MM.1S (cell line): ENCODE measurements around the gene MAP4K3.

Experiments
- DNase-seq: peaks from one replicate; pipeline ENCODE4 v3.0.0-alpha.2; 2015
- H2AFZ ChIP-seq: fragments of 300-600 bp; sonication (generic); 2 replicates; pipeline ENCODE4 v1.6.0; 2016; ENCODE audit warnings: antibody characterized with exemption, low read length
- H3F3A ChIP-seq: fragments of 300-600 bp; sonication (generic); 2 replicates; pipeline ENCODE4 v1.6.1; 2016; ENCODE audit warnings: mild to moderate bottlenecking, antibody characterized with exemption, low read length, moderate library complexity, mixed read lengths; ENCODE audit not compliant: insufficient read depth
- H3K27ac ChIP-seq: fragments of 300-600 bp; sonication (generic); 2 replicates; pipeline ENCODE4 v1.5.1; 2016; ENCODE audit warnings: mild to moderate bottlenecking, low read length
- H3K27me3 ChIP-seq: fragments of 300-600 bp; sonication (generic); replicated peaks from 2 replicates; pipeline ENCODE4 v1.6.0; 2016; ENCODE audit warnings: low read length; ENCODE audit not compliant: insufficient read depth
- H3K36me3 ChIP-seq: fragments of 300-600 bp; sonication (generic); replicated peaks from 2 replicates; pipeline ENCODE4 v1.6.1; 2016; ENCODE audit warnings: mild to moderate bottlenecking, low read length, mixed read lengths; ENCODE audit not compliant: insufficient read depth
- H3K4me1 ChIP-seq: fragments of 300-600 bp; sonication (generic); 2 replicates; pipeline ENCODE4 v1.6.1; 2016; ENCODE audit warnings: low read length, mixed read lengths
- H3K4me2 ChIP-seq: fragments of 300-600 bp; sonication (generic); 2 replicates; pipeline ENCODE4 v1.6.0; 2016; ENCODE audit warnings: low read depth, low read length
- H3K4me3 ChIP-seq: fragments of 300-600 bp; sonication (generic); 2 replicates; pipeline ENCODE4 v1.5.1; 2016; ENCODE audit warnings: low read length, mixed read lengths
- H3K79me2 ChIP-seq: fragments of 300-600 bp; sonication (generic); 2 replicates; pipeline ENCODE4 v1.6.1; 2016; ENCODE audit warnings: mixed run types, low read length, mixed read lengths
- H3K9ac ChIP-seq: fragments of 300-600 bp; sonication (generic); 2 replicates; pipeline ENCODE4 v1.6.1; 2016; ENCODE audit warnings: low read length, mixed read lengths
- H3K9me2 ChIP-seq: fragments of 300-600 bp; sonication (generic); replicated peaks from 2 replicates; pipeline ENCODE4 v1.6.1; 2016; ENCODE audit warnings: mild to moderate bottlenecking, low read length, mixed read lengths; ENCODE audit not compliant: insufficient read depth
- H3K9me3 ChIP-seq: fragments of 300-600 bp; sonication (generic); replicated peaks from 2 replicates; pipeline ENCODE4 v1.6.1; 2016; ENCODE audit warnings: mild to moderate bottlenecking, low read length, mixed read lengths; ENCODE audit not compliant: insufficient read depth
- H4K20me1 ChIP-seq: fragments of 300-600 bp; sonication (generic); 2 replicates; pipeline ENCODE4 v1.6.1; 2016; ENCODE audit warnings: mild to moderate bottlenecking, low read length, moderate library complexity, mixed read lengths; ENCODE audit not compliant: insufficient read depth
- EZH2 ChIP-seq: fragments of 300-600 bp; sonication (generic); optimal IDR thresholded peaks from 2 replicates; pipeline ENCODE3; 2017; ENCODE audit warnings: low read depth, mild to moderate bottlenecking, antibody characterized with exemption, low read length, mixed read lengths
- EZH2phosphoT487 ChIP-seq: fragments of 300-600 bp; sonication (generic); IDR thresholded peaks from 2 replicates; pipeline ENCODE4 v1.6.1; 2018; ENCODE audit warnings: antibody characterized with exemption, low read length
- TF ChIP-seq, protein P1 (sequence below): fragments of 300-600 bp; sonication (generic); IDR thresholded peaks from 2 replicates; pipeline ENCODE4 v1.5.1; 2016; ENCODE audit warnings: antibody characterized with exemption, low read length, mixed read lengths

MAP4K3 gene

GRCh38 chr2:39455826-39456225 is 18.7 kb upstream of the MAP4K3 start:
- no peaks in the 10 kb centered on the region for H3F3A ChIP-seq
- no peaks in the 10 kb centered on the region for H3K79me2 ChIP-seq
- no peaks in the 10 kb centered on the region for H3K9me2 ChIP-seq
- H3K4me2 ChIP-seq = no peak overlapping the region
- no peak for DNase-seq
- 0 out of 2 replicates have a peak, but pooled peaks cover under 1% of the 10 kb centered on the region for H3K4me1 ChIP-seq
- H3K9ac ChIP-seq = no peak overlapping the region; the same call in 1 of the 2 replicates
- TF ChIP-seq, protein P1, sequence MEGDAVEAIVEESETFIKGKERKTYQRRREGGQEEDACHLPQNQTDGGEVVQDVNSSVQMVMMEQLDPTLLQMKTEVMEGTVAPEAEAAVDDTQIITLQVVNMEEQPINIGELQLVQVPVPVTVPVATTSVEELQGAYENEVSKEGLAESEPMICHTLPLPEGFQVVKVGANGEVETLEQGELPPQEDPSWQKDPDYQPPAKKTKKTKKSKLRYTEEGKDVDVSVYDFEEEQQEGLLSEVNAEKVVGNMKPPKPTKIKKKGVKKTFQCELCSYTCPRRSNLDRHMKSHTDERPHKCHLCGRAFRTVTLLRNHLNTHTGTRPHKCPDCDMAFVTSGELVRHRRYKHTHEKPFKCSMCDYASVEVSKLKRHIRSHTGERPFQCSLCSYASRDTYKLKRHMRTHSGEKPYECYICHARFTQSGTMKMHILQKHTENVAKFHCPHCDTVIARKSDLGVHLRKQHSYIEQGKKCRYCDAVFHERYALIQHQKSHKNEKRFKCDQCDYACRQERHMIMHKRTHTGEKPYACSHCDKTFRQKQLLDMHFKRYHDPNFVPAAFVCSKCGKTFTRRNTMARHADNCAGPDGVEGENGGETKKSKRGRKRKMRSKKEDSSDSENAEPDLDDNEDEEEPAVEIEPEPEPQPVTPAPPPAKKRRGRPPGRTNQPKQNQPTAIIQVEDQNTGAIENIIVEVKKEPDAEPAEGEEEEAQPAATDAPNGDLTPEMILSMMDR = no peak
- TF ChIP-seq EZH2phosphoT487 (no peak), EZH2 (no peak)
- H3K4me3 ChIP-seq = no peak overlapping the region
- H2AFZ ChIP-seq = no peak overlapping the region
- no peaks in the 10 kb centered on the region for H3K27me3 ChIP-seq
- no peaks in the 10 kb centered on the region for H3K9me3 ChIP-seq
- no peaks in the 10 kb centered on the region for H3K36me3 ChIP-seq
- H4K20me1 ChIP-seq = no peaks in the 10 kb centered on the region
- H3K27ac ChIP-seq = no peak overlapping the region

GRCh38 chr2:39452396-39452795 is 15.3 kb upstream of the MAP4K3 start:
- H3K4me1 ChIP-seq = 0 out of 2 replicates have a peak, but pooled peaks cover 4% of the 10 kb centered on the region
- TF ChIP-seq EZH2 (no peak), EZH2phosphoT487 (no peak)
- TF ChIP-seq, protein P1 = no peak
- H3K9me3 ChIP-seq = no peaks in the 10 kb centered on the region

DNA sequence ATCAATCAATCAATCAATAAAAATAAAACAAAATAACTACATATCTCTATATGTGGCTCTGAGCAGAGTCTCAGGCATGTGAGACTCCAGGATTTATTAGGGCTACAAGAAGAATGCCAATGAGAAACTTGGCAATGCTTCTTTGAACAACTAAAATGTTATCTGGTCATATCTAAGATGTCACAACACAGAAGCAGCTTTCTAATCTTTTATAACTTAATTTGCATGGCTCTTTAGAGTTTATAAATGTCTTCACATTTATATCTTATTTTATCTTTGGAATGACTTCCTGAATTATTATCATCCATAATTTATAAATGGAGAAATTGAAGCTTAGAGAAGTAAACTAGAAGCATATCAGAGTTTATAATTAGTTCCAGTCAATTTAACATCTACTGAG is 14.9 kb upstream of the MAP4K3 start:
- no peak for DNase-seq
- no peak overlapping the region for H2AFZ ChIP-seq
- no peaks in the 10 kb centered on the region for H3K27me3 ChIP-seq
- no peaks in the 10 kb centered on the region for H3K79me2 ChIP-seq
- no peak overlapping the region for H3K4me3 ChIP-seq
- no peaks in the 10 kb centered on the region for H4K20me1 ChIP-seq
- no peak overlapping the region for H3K4me2 ChIP-seq
- no peak overlapping the region for H3K9ac ChIP-seq
- no peaks in the 10 kb centered on the region for H3K9me3 ChIP-seq
- no peaks in the 10 kb centered on the region for H3K36me3 ChIP-seq
- H3K9me2 ChIP-seq = no peaks in the 10 kb centered on the region
- no peaks in the 10 kb centered on the region for H3F3A ChIP-seq
- 0 out of 2 replicates have a peak, but pooled peaks cover 4% of the 10 kb centered on the region for H3K4me1 ChIP-seq
- H3K27ac ChIP-seq = no peak overlapping the region
- TF ChIP-seq, protein P1 = no peak
- TF ChIP-seq EZH2 = no peak
- no peak for TF ChIP-seq EZH2phosphoT487

More at GRCh38 chr2:39452396-39452795, 15.3 kb upstream of the MAP4K3 start:
- H3K36me3 ChIP-seq = no peaks in the 10 kb centered on the region
- no peaks in the 10 kb centered on the region for H3K9me2 ChIP-seq
- H3K4me3 ChIP-seq = no peak overlapping the region
- no peak for DNase-seq
- no peak overlapping the region for H3K9ac ChIP-seq
- H3K79me2 ChIP-seq = no peaks in the 10 kb centered on the region
- no peaks in the 10 kb centered on the region for H4K20me1 ChIP-seq
- H3K27me3 ChIP-seq = no peaks in the 10 kb centered on the region
- no peak overlapping the region for H3K27ac ChIP-seq
- no peaks in the 10 kb centered on the region for H3F3A ChIP-seq
- H3K4me2 ChIP-seq = no peak overlapping the region
- H2AFZ ChIP-seq = no peak overlapping the region
